Stimulated activated CD4-positive, alpha-beta T cell treated with anti-CD3 and anti-CD28 coated beads, Interleukin-1b, Interleukin-23, amount 100 ng/mL, for 4 hours (primary cell): ENCODE data around the gene KIRREL3.

Experiments
- DNase-seq, 2 donors: peaks; one replicate each; pipeline ENCODE4 v3.0.0-alpha.2; 2020; ENCODE audit warnings: low read depth in 2 of 2

KIRREL3 gene

GRCh38 chr11:127000291-127000968 lies at the start of gene KIRREL3:
Gene KIRREL3 (minus strand): TSS chr11:127000770.
- DNase-seq: no peak

- DNase-seq: no peak
These were observed 49.6 kb upstream of the KIRREL3 start for GRCh38 chr11:127050186-127050585.

GRCh38 chr11:127049486-127049885 lies 48.9 kb upstream of the KIRREL3 start:
- no peak for DNase-seq

- no peak for DNase-seq
These were observed 44.0 kb upstream of the KIRREL3 start for GRCh38 chr11:127044535-127044934.

- DNase-seq: no peak
These were observed 41.9 kb upstream of the KIRREL3 start for GRCh38 chr11:127042445-127042844.

- DNase-seq: no peak
These were observed 39.0 kb upstream of the KIRREL3 start for GRCh38 chr11:127039591-127039990.

- no peak for DNase-seq
These were observed 37.0 kb upstream of the KIRREL3 start for GRCh38 chr11:127037596-127037995.

- no peak for DNase-seq
These were observed 36.4 kb upstream of the KIRREL3 start for GRCh38 chr11:127037001-127037400.

- DNase-seq: no peak
These were observed 35.3 kb upstream of the KIRREL3 start for GRCh38 chr11:127035824-127036223.

- no peak for DNase-seq
These were observed 34.4 kb upstream of the KIRREL3 start for GRCh38 chr11:127034973-127035372.

GRCh38 chr11:127028648-127029047 lies 28.1 kb upstream of the KIRREL3 start:
- DNase-seq: no peak

- DNase-seq: no peak
These were observed 27.2 kb upstream of the KIRREL3 start for GRCh38 chr11:127027789-127028188.

- no peak for DNase-seq
These were observed 26.4 kb upstream of the KIRREL3 start for GRCh38 chr11:127027000-127027399.

GRCh38 chr11:127023991-127024390 lies 23.4 kb upstream of the KIRREL3 start:
- no peak for DNase-seq

GRCh38 chr11:127018683-127019279 lies 18.2 kb upstream of the KIRREL3 start:
- no peak for DNase-seq

- no peak for DNase-seq
These were observed 16.9 kb upstream of the KIRREL3 start for GRCh38 chr11:127017482-127017881.

GRCh38 chr11:127013550-127013949 lies 13.0 kb upstream of the KIRREL3 start:
- no peak for DNase-seq

GRCh38 chr11:127006311-127006710 lies 5.7 kb upstream of the KIRREL3 start:
- no peak for DNase-seq

GRCh38 chr11:127003260-127003981 lies 2.9 kb upstream of the KIRREL3 start:
- no peak for DNase-seq

GRCh38 chr11:127002669-127003259 lies 2.2 kb upstream of the KIRREL3 start:
- no peak for DNase-seq

- DNase-seq: no peak
These were observed 411 bp upstream of the KIRREL3 start for GRCh38 chr11:127000981-127001380.

- DNase-seq: no peak
These were observed 1.2 kb downstream of the KIRREL3 start for GRCh38 chr11:126999366-126999765.

- DNase-seq: no peak
These were observed 2.9 kb downstream of the KIRREL3 start for GRCh38 chr11:126997641-126998040.
